Measurements from ENCODE around the gene KATNIP. TPM values are rescaled to one million over a fixed set of nuclear protein-coding genes. Genes with fewer than 3 reads are reported as not detected.

KATNIP gene
- polyA plus RNA-seq, 1 of the 3 experiments (the other 2 are of a cell fraction) = 25.5 TPM

DNA sequence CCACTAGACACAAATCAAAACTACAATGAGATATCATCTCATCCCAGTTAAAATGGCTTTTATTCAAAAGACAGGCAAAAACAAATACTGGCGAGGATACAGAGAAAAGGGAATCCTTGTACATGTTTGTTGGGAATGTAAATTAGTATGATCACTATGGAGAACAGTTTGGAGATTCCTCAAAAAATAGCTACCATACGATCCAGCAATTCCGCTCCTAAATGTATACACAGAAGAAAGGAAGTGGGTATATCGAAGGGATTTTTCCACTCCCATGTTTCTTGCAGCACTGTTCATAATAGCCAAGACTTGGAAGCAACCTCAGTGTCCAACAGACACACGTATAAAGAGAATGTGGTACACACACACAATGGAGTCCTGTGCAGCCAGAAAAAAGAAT lies 35.3 kb downstream of the KATNIP start:
- Histone ChIP-seq H3K27me3 (ENCODE audit: insufficient read depth) (no peaks in the 10 kb centered on the region), H3K36me3 (replicated peaks in 1 of 2; ENCODE audit: control insufficient read depth in 1 of 2, insufficient read depth in 2 of 2, low read length in 1 of 2) (peaks cover 5 to 17% of the 10 kb centered on the region in 2 experiments), H4K20me1 (ENCODE audit: insufficient read depth) (no peaks in the 10 kb centered on the region), H2AFZ (ENCODE audit: low read depth) (no peak overlapping the region), H3K4me3 (ENCODE audit: low read depth in 2 of 2, low read length in 1 of 2) (no peak overlapping the region), H3F3A (replicated peaks; ENCODE audit: insufficient read depth) (no peaks in the 10 kb centered on the region), H3K9ac (no peak overlapping the region), H3K4me2 (no peak overlapping the region), H3K4me1 (ENCODE audit: control insufficient read depth in 1 of 2, insufficient read depth in 2 of 2, low read depth in 1 of 2, low read length in 1 of 2) (no peaks in the 10 kb centered on the region), H3K27ac (ENCODE audit: low read depth in 2 of 2, low read length in 1 of 2) (no peak overlapping the region), H3K9me3 (peaks cover 4% of the 10 kb centered on the region; the same call in 1 of the 2 replicates), H3K79me2 (ENCODE audit: insufficient read depth) (no peaks in the 10 kb centered on the region), H3K9me2 (no peaks in the 10 kb centered on the region)
- CTCF ChIA-PET = interaction anchor here (0.7 kb wide), 1 partner anchor 948 kb away, joined by 3 read pairs; no protein-coding TSS in a partner anchor
- 92% methylated on average over 5 of the region's 5 CpGs for WGBS (ENCODE audit: low lambda C conversion rate)
- POLR2A ChIA-PET = no interaction called here
- no peak for DNase-seq
- no peak for TF ChIP-seq FOSL2 (IDR thresholded peaks at IDR 0.05; ENCODE audit: borderline replicate concordance, low read depth)
- TF ChIP-seq YY1 (IDR thresholded peaks at IDR 0.05; ENCODE audit: low read depth) = no peak
- TF ChIP-seq JUND (IDR thresholded peaks at IDR 0.05) = no peak
- no peak for TF ChIP-seq SIN3A (IDR thresholded peaks at IDR 0.05; ENCODE audit: borderline replicate concordance, low read depth, low read length)
- no peak for TF ChIP-seq TCF12 (IDR thresholded peaks at IDR 0.05)
- no peak for TF ChIP-seq EZH2phosphoT487 (IDR thresholded peaks at IDR 0.05; ENCODE audit: borderline replicate concordance, low read depth)
- no peak for TF ChIP-seq RXRA (IDR thresholded peaks at IDR 0.05; ENCODE audit: borderline replicate concordance, low read depth)
- no peak for TF ChIP-seq POLR2AphosphoS5 (IDR thresholded peaks at IDR 0.05; ENCODE audit: low read depth, low read length)
- TF ChIP-seq RFX5 (IDR thresholded peaks at IDR 0.05; ENCODE audit: low read length) = no peak
- no peak for TF ChIP-seq FOXJ3 (CRISPR knock-in tag; IDR thresholded peaks at IDR 0.05)
- no peak for TF ChIP-seq GATA2 (CRISPR knock-in tag; IDR thresholded peaks at IDR 0.05)
- no peak for TF ChIP-seq USF1 (IDR thresholded peaks at IDR 0.05; ENCODE audit: borderline replicate concordance, low read depth)
- no peak for TF ChIP-seq SMC3 (IDR thresholded peaks at IDR 0.05; ENCODE audit: low read depth, low read length)
- no peak for TF ChIP-seq CTCF (IDR thresholded peaks at IDR 0.05)
- TF ChIP-seq ZBTB33 (IDR thresholded peaks at IDR 0.05; ENCODE audit: borderline replicate concordance, low read depth) = no peak

All from SK-N-SH (cell line).